ENCODE measurements around the gene ARHGAP15. TPM values are rescaled to one million over a fixed set of nuclear protein-coding genes. Genes with fewer than 3 reads are reported as not detected.

The ARHGAP15 gene
- total and polyA plus RNA-seq, 2 donors (not counting 1 experiment from before 2014, with no cell fraction given) = 0.07 TPM; not detected in 1

- DNase-seq (ENCODE audit: low read depth in 2 of 2) = peak in 1 of 2 donors; percentile 47
- peak overlapping the region; percentile 41 for H3K4me2 ChIP-seq (ENCODE audit: extremely low read depth, insufficient read depth, low read length)
- no peaks in the 10 kb centered on the region for H3K36me3 ChIP-seq (ENCODE audit: control insufficient read depth, insufficient read depth, low read length)
- no peaks in the 10 kb centered on the region for H3K4me1 ChIP-seq (ENCODE audit: control insufficient read depth, extremely low read depth, insufficient read depth, low read length)
- peak overlapping the region in 1 of 4 experiments; percentile 31 for H3K4me3 ChIP-seq (replicated peaks in 1 of 4; ENCODE audit: control extremely low read depth in 1 of 4, insufficient read depth in 1 of 4, low read depth in 3 of 4, low read length in 4 of 4)
- H3K9me3 ChIP-seq (ENCODE audit: control insufficient read depth, insufficient read depth, low read depth, low read length) = no peaks in the 10 kb centered on the region
- H3K79me2 ChIP-seq (ENCODE audit: control insufficient read depth, insufficient read depth, low read length) = no peaks in the 10 kb centered on the region
- H3K27ac ChIP-seq (ENCODE audit: insufficient read depth, low read length) = no peak overlapping the region
- no peaks in the 10 kb centered on the region for H4K20me1 ChIP-seq (ENCODE audit: control insufficient read depth, extremely low read depth, insufficient read depth, low read length)
- no peak for TF ChIP-seq CTCF (conservative IDR thresholded peaks at IDR 0.05 in 1 of 2, IDR thresholded peaks at IDR 0.05 in 1 of 2; ENCODE audit: low read depth in 1 of 2, low read length in 2 of 2)
- TF ChIP-seq EZH2 (IDR thresholded peaks at IDR 0.05; ENCODE audit: low read length, missing control alignments) = no peak
- H3K9ac ChIP-seq (ENCODE audit: insufficient read depth, low read length) = no peak overlapping the region
- H2AFZ ChIP-seq (ENCODE audit: low read length) = no peak overlapping the region
- no peaks in the 10 kb centered on the region for H3K27me3 ChIP-seq (ENCODE audit: control insufficient read depth, insufficient read depth, low read length)
These were observed 613.4 kb downstream of the ARHGAP15 start for GRCh38 chr2:143742581-143742980.

- no peaks in the 10 kb centered on the region for H3K4me1 ChIP-seq (ENCODE audit: control insufficient read depth, extremely low read depth, insufficient read depth, low read length)
- no peak overlapping the region for H3K4me3 ChIP-seq (replicated peaks in 1 of 4; ENCODE audit: control extremely low read depth in 1 of 4, insufficient read depth in 1 of 4, low read depth in 3 of 4, low read length in 4 of 4)
- no peaks in the 10 kb centered on the region for H3K36me3 ChIP-seq (ENCODE audit: control insufficient read depth, insufficient read depth, low read length)
- no peaks in the 10 kb centered on the region for H3K9me3 ChIP-seq (ENCODE audit: control insufficient read depth, insufficient read depth, low read depth, low read length)
- no peak overlapping the region for H3K4me2 ChIP-seq (ENCODE audit: extremely low read depth, insufficient read depth, low read length)
- peak in 1 of 2 donors; percentile 15 for DNase-seq (ENCODE audit: low read depth in 2 of 2)
- no peaks in the 10 kb centered on the region for H3K79me2 ChIP-seq (ENCODE audit: control insufficient read depth, insufficient read depth, low read length)
- TF ChIP-seq EZH2 (IDR thresholded peaks at IDR 0.05; ENCODE audit: low read length, missing control alignments) (no peak), CTCF (conservative IDR thresholded peaks at IDR 0.05 in 1 of 2, IDR thresholded peaks at IDR 0.05 in 1 of 2; ENCODE audit: low read depth in 1 of 2, low read length in 2 of 2) (no peak)
- no peaks in the 10 kb centered on the region for H4K20me1 ChIP-seq (ENCODE audit: control insufficient read depth, extremely low read depth, insufficient read depth, low read length)
- no peak overlapping the region for H2AFZ ChIP-seq (ENCODE audit: low read length)
- H3K9ac ChIP-seq (ENCODE audit: insufficient read depth, low read length) = no peak overlapping the region
- H3K27ac ChIP-seq (ENCODE audit: insufficient read depth, low read length) = no peak overlapping the region
- H3K27me3 ChIP-seq (ENCODE audit: control insufficient read depth, insufficient read depth, low read length) = no peaks in the 10 kb centered on the region
These were observed 614.9 kb downstream of the ARHGAP15 start for GRCh38 chr2:143744114-143744513.

- no peak overlapping the region for H2AFZ ChIP-seq (ENCODE audit: low read length)
- H3K27ac ChIP-seq (ENCODE audit: insufficient read depth, low read length) = no peak overlapping the region
- no peak for DNase-seq (ENCODE audit: low read depth in 2 of 2)
- no peaks in the 10 kb centered on the region for H3K27me3 ChIP-seq (ENCODE audit: control insufficient read depth, insufficient read depth, low read length)
- no peaks in the 10 kb centered on the region for H4K20me1 ChIP-seq (ENCODE audit: control insufficient read depth, extremely low read depth, insufficient read depth, low read length)
- no peak overlapping the region for H3K9ac ChIP-seq (ENCODE audit: insufficient read depth, low read length)
- no peaks in the 10 kb centered on the region for H3K36me3 ChIP-seq (ENCODE audit: control insufficient read depth, insufficient read depth, low read length)
- TF ChIP-seq CTCF (conservative IDR thresholded peaks at IDR 0.05 in 1 of 2, IDR thresholded peaks at IDR 0.05 in 1 of 2; ENCODE audit: low read depth in 1 of 2, low read length in 2 of 2) (no peak), EZH2 (IDR thresholded peaks at IDR 0.05; ENCODE audit: low read length, missing control alignments) (no peak)
- no peak overlapping the region for H3K4me2 ChIP-seq (ENCODE audit: extremely low read depth, insufficient read depth, low read length)
- H3K79me2 ChIP-seq (ENCODE audit: control insufficient read depth, insufficient read depth, low read length) = no peaks in the 10 kb centered on the region
- no peak overlapping the region for H3K4me3 ChIP-seq (replicated peaks in 1 of 4; ENCODE audit: control extremely low read depth in 1 of 4, insufficient read depth in 1 of 4, low read depth in 3 of 4, low read length in 4 of 4)
- no peaks in the 10 kb centered on the region for H3K9me3 ChIP-seq (ENCODE audit: control insufficient read depth, insufficient read depth, low read depth, low read length)
- no peaks in the 10 kb centered on the region for H3K4me1 ChIP-seq (ENCODE audit: control insufficient read depth, extremely low read depth, insufficient read depth, low read length)
These were observed 615.8 kb downstream of the ARHGAP15 start for GRCh38 chr2:143745060-143745459.

Measured in fibroblast of lung (primary cell).